HepG2 (cell line): ENCODE measurements around the gene PPP1R9A. TPM values are rescaled to one million over a fixed set of nuclear protein-coding genes. Genes with fewer than 3 reads are reported as not detected.

Experiments
- ATAC-seq: fragments of 200-7000 bp; cut with Tn5 transposase; 3 replicates; pipeline ENCODE4 v1.9.1; 2020; ENCODE audit warnings: mild to moderate bottlenecking, moderate library complexity
- BruUV-seq: library from RNA; stranded (reverse); fragments of 400-500 nt; replicated peaks from 2 replicates; lab custom pipeline; 2021; lab: Mats Ljungman, UMichigan
- CTCF ChIA-PET: fragments of 300-600 bp; formaldehyde crosslinking; extraction: SDS; loops from one replicate; lab custom pipeline; 2021; ENCODE audit warnings: low total read pairs, inconsistent platforms, low intra/inter-chr PET ratio; lab: Yijun Ruan, JAX
- POLR2A ChIA-PET: fragments of 350-600 bp; sonication (Branson Sonifier 250); formaldehyde crosslinking; loops from one replicate; lab custom pipeline; 2020; ENCODE audit warnings: antibody characterized with exemption, inconsistent platforms; lab: Yijun Ruan, JAX
- DNase-seq: peaks from one replicate; pipeline ENCODE4 v3.0.0-alpha.2; 2015; ENCODE audit warnings: low spot score
- FAIRE-seq: peaks from 3 replicates; lab custom pipeline; 2011; peaks lifted over from hg19 to GRCh38; lab: Jason Lieb, UNC
- H2AFZ ChIP-seq: one replicate; pipeline ENCODE4 v1.6.1; 2011; ENCODE audit warnings: low read length, inconsistent platforms
- H3K27ac ChIP-seq: fragments of 300-600 bp; 3 replicates; pipeline ENCODE4 v1.8.0; 2011; ENCODE audit warnings: mixed run types, mild to moderate bottlenecking, mixed read lengths, low read length, inconsistent platforms; ENCODE audit not compliant: insufficient read depth; ENCODE audit errors: extremely low read length
- H3K27me3 ChIP-seq, 2 experiments: fragments of 200-600 bp in 1 of 2; 2 replicates in 1 of 2; 3 replicates in 1 of 2; pipeline versions ENCODE4 v1.6.0 to v1.8.0; 2011; ENCODE audit warnings: low read length in 2 of 2, mild to moderate bottlenecking in 2 of 2, moderate library complexity in 2 of 2, inconsistent platforms in 1 of 2; ENCODE audit not compliant: insufficient read depth in 2 of 2, control insufficient read depth in 1 of 2
- H3K36me3 ChIP-seq, 2 experiments: fragments of 200-600 bp in 1 of 2; replicated peaks in 1 of 2; 2 replicates in 1 of 2; 3 replicates in 1 of 2; pipeline versions ENCODE4 v1.5.1 to v1.8.0; 2011; ENCODE audit warnings: low read length in 2 of 2, inconsistent platforms in 1 of 2; ENCODE audit not compliant: insufficient read depth in 2 of 2, control insufficient read depth in 1 of 2
- H3K4me1 ChIP-seq: 2 replicates; pipeline ENCODE4 v1.5.1; 2012; ENCODE audit warnings: low read length, inconsistent platforms; ENCODE audit not compliant: insufficient read depth
- H3K4me2 ChIP-seq: 2 replicates; pipeline ENCODE4 v1.6.0; 2011; ENCODE audit warnings: low read depth, low read length, inconsistent platforms
- H3K4me3 ChIP-seq, 3 experiments: fragments of 200-600 bp in 1 of 3; sonication (generic), shearing (Covaris generic) in 1 of 3; replicated peaks in 1 of 3; 2 replicates each; pipeline ENCODE4 v1.5.1; 2011 to 2016; ENCODE audit warnings: low read length in 3 of 3, inconsistent platforms in 2 of 3, low read depth in 2 of 3, mild to moderate bottlenecking in 2 of 3, control low read depth in 1 of 3, mixed read lengths in 1 of 3; ENCODE audit not compliant: insufficient read depth in 1 of 3
- H3K79me2 ChIP-seq: one replicate; pipeline ENCODE4 v1.6.1; 2011; ENCODE audit warnings: low read length, inconsistent platforms; ENCODE audit not compliant: insufficient read depth
- H3K9ac ChIP-seq: 2 replicates; pipeline ENCODE4 v1.6.0; 2011; ENCODE audit warnings: mild to moderate bottlenecking, low read depth, low read length, inconsistent platforms; ENCODE audit not compliant: insufficient read depth
- H3K9me3 ChIP-seq: 2 replicates; pipeline ENCODE4 v1.5.1; 2012; ENCODE audit warnings: mild to moderate bottlenecking, low read length
- H4K20me1 ChIP-seq: 2 replicates; pipeline ENCODE4 v1.6.0; 2011; ENCODE audit warnings: inconsistent platforms, mild to moderate bottlenecking, low read length, moderate library complexity; ENCODE audit not compliant: insufficient read depth
- ATF7-NPFF ChIP-seq: sonication (generic); formaldehyde crosslinking; IDR thresholded peaks from 2 replicates; pipeline ENCODE4 v1.8.1; 2023; ENCODE audit warnings: mild to moderate bottlenecking, low read depth, missing genetic modification reagents, moderate library complexity
- CEBPG ChIP-seq: IDR thresholded peaks from 2 replicates; pipeline ENCODE4 v1.6.1; 2016
- CREB1 ChIP-seq, 2 experiments: fragments of 450-650 bp in 1 of 2; IDR thresholded peaks; 2 replicates each; pipeline ENCODE4 v1.6.1; 2016 to 2017; ENCODE audit warnings: control low read depth in 1 of 2, mild to moderate bottlenecking in 1 of 2, missing compliant biosample characterization in 1 of 2, missing genetic modification characterization in 1 of 2
- E2F5 ChIP-seq: sonication (generic); formaldehyde crosslinking; conservative IDR thresholded peaks from 2 replicates; pipeline ENCODE4 v1.4.0; 2020; ENCODE audit warnings: missing genetic modification reagents
- GABPB1 ChIP-seq: IDR thresholded peaks from 2 replicates; pipeline ENCODE4 v1.6.1; 2016; ENCODE audit warnings: mild to moderate bottlenecking, missing genetic modification reagents, moderate library complexity, missing compliant biosample characterization
- HBP1 ChIP-seq: IDR thresholded peaks from 2 replicates; pipeline ENCODE4 v1.6.1; 2016; ENCODE audit warnings: low read depth, control low read depth
- HOXA3 ChIP-seq: sonication (generic); formaldehyde crosslinking; IDR thresholded peaks from 2 replicates; pipeline ENCODE4 v1.5.0; 2020; ENCODE audit warnings: missing genetic modification reagents
- SOX6 ChIP-seq, 2 experiments: fragments of 450-650 bp in 1 of 2; sonication (generic) in 1 of 2; formaldehyde crosslinking in 1 of 2; IDR thresholded peaks; 2 replicates each; pipeline versions ENCODE4 v1.4.0 to v1.6.1; 2017 to 2020; ENCODE audit warnings: antibody characterized with exemption in 1 of 2, mild to moderate bottlenecking in 1 of 2, missing genetic modification reagents in 1 of 2
- ZNF749 ChIP-seq: sonication (generic); formaldehyde crosslinking; IDR thresholded peaks from 2 replicates; pipeline ENCODE4 v1.8.0; 2022; ENCODE audit warnings: mild to moderate bottlenecking, missing genetic modification reagents, moderate library complexity, borderline replicate concordance
- in situ Hi-C: cut with HindIII; loops from 2 replicates; pipeline ENCODE4 v1.10.0; 2017; ENCODE audit warnings: low pct_unique_long_range_greater_than_20kb; ENCODE audit not compliant: extremely low pct_ligation_motif_present
- intact Hi-C: fragments of 100-400 bp; cut with micrococcal nuclease; formaldehyde crosslinking; loops from one replicate; pipeline ENCODE4 v1.10.0; 2022; ENCODE audit not compliant: unreplicated experiment
- polyA plus RNA-seq, 8 experiments: library from polyadenylated mRNA; depleted of rRNA in 3 of 8; stranded (reverse) in 7 of 8; unstranded in 1 of 8; fragments of >200 nt; fragmentation: Illumina TruSeq in 4 of 8; extraction: Trizol in 4 of 8; gene quantifications; 2 replicates each; pipeline versions ENCODE4 v1.2.1 to v1.2.3, GENCODE V29; 2011 to 2016; ENCODE audit warnings: low read depth in 4 of 8, missing spikeins in 1 of 8, mixed read lengths in 1 of 8; ENCODE audit not compliant: insufficient read depth in 1 of 8
- total RNA-seq, 5 experiments: library from RNA; depleted of rRNA; stranded (reverse); fragments of >200 nt; fragmentation: Illumina TruSeq; extraction: Trizol; gene quantifications; 2 replicates each; pipeline ENCODE4 v1.2.3, GENCODE V29; 2016; ENCODE audit warnings: low read depth in 1 of 5

Gene PPP1R9A
- total and polyA plus RNA-seq, 2 of the 13 experiments (the other 11 are each of a cell fraction or from before 2014, with no cell fraction given) = 11.4 to 31.9 TPM

- ChIA-PET CTCF (no interaction called here), POLR2A (no interaction called here)
- DNase-seq = no peak
- H3K27me3 ChIP-seq = no peaks in the 10 kb centered on the region
- intact Hi-C loops = no loop called here
- FAIRE-seq = no peak
- no peaks in the 10 kb centered on the region for H3K79me2 ChIP-seq
- H3K9me3 ChIP-seq = no peaks in the 10 kb centered on the region
- no peak overlapping the region for H3K4me2 ChIP-seq
- H4K20me1 ChIP-seq = no peaks in the 10 kb centered on the region
- no TSS peak for BruUV-seq
- H2AFZ ChIP-seq = no peak overlapping the region
- H3K4me3 ChIP-seq = no peak overlapping the region
- in situ Hi-C loops = loop anchor here (25.0 kb wide), 1 partner anchor 352 kb away; no protein-coding TSS in a partner anchor
- no peaks in the 10 kb centered on the region for H3K36me3 ChIP-seq
- H3K4me1 ChIP-seq = 0 out of 2 replicates have a peak, but pooled peaks cover 6% of the 10 kb centered on the region
- H3K9ac ChIP-seq = no peak overlapping the region
- ATAC-seq = no peak
- no peak overlapping the region for H3K27ac ChIP-seq
- TF ChIP-seq E2F5 (CRISPR knock-in tag) = no peak
- no peak for TF ChIP-seq HBP1
- TF ChIP-seq GABPB1 (CRISPR knock-in tag) = no peak
- TF ChIP-seq ATF7-NPFF (CRISPR knock-in tag) = no peak
- no peak for TF ChIP-seq HOXA3
- no peak for TF ChIP-seq CREB1 (IDR thresholded peaks at IDR 0.05)
- no peak for TF ChIP-seq CREB1 (CRISPR knock-in tag; IDR thresholded peaks at IDR 0.05)
- TF ChIP-seq ZNF749 (CRISPR knock-in tag) = no peak
- TF ChIP-seq CEBPG = no peak
- no peak for TF ChIP-seq SOX6 (IDR thresholded peaks at IDR 0.05)
- no peak for TF ChIP-seq SOX6 (CRISPR knock-in tag; IDR thresholded peaks at IDR 0.05)
Observed at GRCh38 chr7:95335093-95335492, 427.7 kb downstream of the PPP1R9A start.
